Neural cell (in vitro differentiated cells): Measurements from ENCODE around the gene ACE. TPM values are rescaled to one million over a fixed set of nuclear protein-coding genes. Genes with fewer than 3 reads are reported as not detected.

Source experiments
- H2AFZ ChIP-seq: fragments of 200-600, 300-800 bp; sonication (generic), shearing (Covaris generic); 2 replicates; pipeline ENCODE4 v1.6.0; 2014; ENCODE audit warnings: low read depth, mild to moderate bottlenecking, antibody characterized with exemption, low read length, moderate library complexity
- H3F3A ChIP-seq: fragments of 200-600 bp; shearing (Covaris generic); 2 replicates; pipeline ENCODE4 v1.6.1; 2016; ENCODE audit warnings: mild to moderate bottlenecking, moderate library complexity, mixed read lengths, antibody characterized with exemption, low read length; ENCODE audit not compliant: insufficient read depth, poor library complexity, severe bottlenecking
- H3K27ac ChIP-seq: fragments of 200-600, 300-800 bp; sonication (generic), shearing (Covaris generic); 2 replicates; pipeline ENCODE4 v1.5.1; 2014; ENCODE audit warnings: mild to moderate bottlenecking, low read length, moderate library complexity
- H3K27me3 ChIP-seq: fragments of 300-800, 200-600 bp; sonication (generic), shearing (Covaris generic); 2 replicates; pipeline ENCODE4 v1.6.0; 2014; ENCODE audit warnings: mild to moderate bottlenecking, low read depth, low read length, moderate library complexity; ENCODE audit not compliant: insufficient read depth
- H3K36me3 ChIP-seq: fragments of 300-800, 200-600 bp; sonication (generic), shearing (Covaris generic); 2 replicates; pipeline ENCODE4 v1.5.1; 2014; ENCODE audit warnings: mild to moderate bottlenecking, antibody characterized with exemption, low read length, moderate library complexity; ENCODE audit not compliant: insufficient read depth
- H3K4me2 ChIP-seq: fragments of 300-800, 200-600 bp; sonication (generic), shearing (Covaris generic); 2 replicates; pipeline ENCODE4 v1.6.0; 2014; ENCODE audit warnings: mild to moderate bottlenecking, low read length
- H3K4me3 ChIP-seq: fragments of 300-800, 200-600 bp; sonication (generic), shearing (Covaris generic); 2 replicates; pipeline ENCODE4 v1.5.1; 2014; ENCODE audit warnings: mild to moderate bottlenecking, low read length, moderate library complexity
- H3K79me2 ChIP-seq: fragments of 200-600 bp; shearing (Covaris generic); replicated peaks from 2 replicates; pipeline ENCODE4 v1.6.0; 2014; ENCODE audit warnings: mild to moderate bottlenecking, low read length, moderate library complexity; ENCODE audit not compliant: insufficient read depth
- H3K9ac ChIP-seq: fragments of 300-800, 200-600 bp; sonication (generic), shearing (Covaris generic); 2 replicates; pipeline ENCODE4 v1.6.1; 2016; ENCODE audit warnings: mild to moderate bottlenecking, low read length, mixed read lengths
- H3K9me2 ChIP-seq: fragments of 200-600 bp; shearing (Covaris generic); 2 replicates; pipeline ENCODE4 v1.6.1; 2016; ENCODE audit warnings: mild to moderate bottlenecking, low read length, mixed read lengths; ENCODE audit not compliant: insufficient read depth
- H3K9me3 ChIP-seq: fragments of 200-600, 300-800 bp; sonication (generic), shearing (Covaris generic); 2 replicates; pipeline ENCODE4 v1.6.1; 2016; ENCODE audit warnings: mild to moderate bottlenecking, mixed run types, low read length, moderate library complexity, mixed read lengths
- H4K20me1 ChIP-seq: fragments of 200-600 bp; shearing (Covaris generic); 2 replicates; pipeline ENCODE4 v1.6.1; 2016; ENCODE audit warnings: mild to moderate bottlenecking, mixed run types; ENCODE audit not compliant: insufficient read depth
- CTCF ChIP-seq: fragments of 450-650 bp; IDR thresholded peaks from 2 replicates; pipeline ENCODE4 v1.5.1; 2014; ENCODE audit warnings: antibody characterized with exemption, mild to moderate bottlenecking, moderate library complexity; ENCODE audit not compliant: poor library complexity, severe bottlenecking
- EP300 ChIP-seq: fragments of 450-650 bp; conservative IDR thresholded peaks from 2 replicates; pipeline ENCODE4 v1.6.1; 2014; ENCODE audit warnings: antibody characterized with exemption, mild to moderate bottlenecking, moderate library complexity; ENCODE audit not compliant: poor library complexity, severe bottlenecking
- EZH2 ChIP-seq: fragments of 200-600, 300-800 bp; shearing (Covaris generic), sonication (generic); IDR thresholded peaks from 2 replicates; pipeline ENCODE4 v1.6.1; 2014; ENCODE audit warnings: antibody characterized with exemption, low read length, borderline replicate concordance, mild to moderate bottlenecking; ENCODE audit not compliant: insufficient read depth, poor library complexity, severe bottlenecking
- MXI1 ChIP-seq: fragments of 450-650 bp; conservative IDR thresholded peaks from 2 replicates; pipeline ENCODE4 v1.6.1; 2014; ENCODE audit warnings: antibody characterized with exemption, mild to moderate bottlenecking; ENCODE audit not compliant: poor library complexity, severe bottlenecking
- POLR2AphosphoS5 ChIP-seq: IDR thresholded peaks from 2 replicates; pipeline ENCODE4 v1.6.1; 2012
- RAD21 ChIP-seq: fragments of 450-650 bp; conservative IDR thresholded peaks from 2 replicates; pipeline ENCODE4 v1.6.1; 2014; ENCODE audit warnings: antibody characterized with exemption, mild to moderate bottlenecking, moderate library complexity
- REST ChIP-seq: IDR thresholded peaks from 2 replicates; pipeline ENCODE4 v1.6.1; 2012; ENCODE audit warnings: borderline replicate concordance
- SMC3 ChIP-seq: fragments of 450-650 bp; conservative IDR thresholded peaks from 2 replicates; pipeline ENCODE4 v1.6.1; 2014; ENCODE audit warnings: antibody characterized with exemption, mild to moderate bottlenecking, moderate library complexity; ENCODE audit not compliant: poor library complexity
- TAF1 ChIP-seq: IDR thresholded peaks from 2 replicates; pipeline ENCODE4 v1.6.1; 2012; ENCODE audit warnings: low read depth
- polyA plus RNA-seq: library from polyadenylated mRNA; depleted of rRNA; stranded (reverse); fragments of >200 nt; gene quantifications from 2 replicates; pipeline ENCODE4 v1.2.3, GENCODE V29; 2014

The ACE gene
- polyA plus RNA-seq, 1 donor from 2014 or later, result 1.5 TPM

- H4K20me1 ChIP-seq, result no peaks in the 10 kb centered on the region
- H3K79me2 ChIP-seq, result no peaks in the 10 kb centered on the region
- H3K9me2 ChIP-seq, result no peaks in the 10 kb centered on the region
- H2AFZ ChIP-seq, result no peak overlapping the region
- H3F3A ChIP-seq, result no peaks in the 10 kb centered on the region
- no peaks in the 10 kb centered on the region for H3K36me3 ChIP-seq
- TF ChIP-seq POLR2AphosphoS5 (no peak), MXI1 (no peak), EZH2 (no peak), CTCF (no peak), REST (no peak), TAF1 (no peak), SMC3 (no peak), EP300 (no peak), RAD21 (no peak)
- H3K9me3 ChIP-seq, result no peaks in the 10 kb centered on the region
- no peak overlapping the region for H3K27ac ChIP-seq
- H3K4me3 ChIP-seq, result no peak overlapping the region
- no peak overlapping the region for H3K9ac ChIP-seq
- H3K27me3 ChIP-seq, result no peaks in the 10 kb centered on the region
- H3K4me2 ChIP-seq, result no peak overlapping the region
Observed at GRCh38 chr17:63490858-63491400, 14.1 kb downstream of the ACE start.

- Histone ChIP-seq H3K27me3 (no peaks in the 10 kb centered on the region), H3K27ac (no peak overlapping the region), H4K20me1 (no peaks in the 10 kb centered on the region), H3F3A (no peaks in the 10 kb centered on the region), H2AFZ (no peak overlapping the region), H3K4me2 (no peak overlapping the region), H3K36me3 (no peaks in the 10 kb centered on the region), H3K9me3 (no peaks in the 10 kb centered on the region), H3K9ac (no peak overlapping the region), H3K9me2 (no peaks in the 10 kb centered on the region), H3K79me2 (no peaks in the 10 kb centered on the region), H3K4me3 (no peak overlapping the region)
- TF ChIP-seq POLR2AphosphoS5, result no peak
- TF ChIP-seq EP300, result no peak
- no peak for TF ChIP-seq RAD21
- TF ChIP-seq CTCF, result no peak
- no peak for TF ChIP-seq REST
- no peak for TF ChIP-seq TAF1
- no peak for TF ChIP-seq MXI1
- no peak for TF ChIP-seq EZH2
- no peak for TF ChIP-seq SMC3
Observed at GRCh38 chr17:63491413-63491812, 14.6 kb downstream of the ACE start.
